HG02588 (cell line): Measurements from ENCODE around the gene RIMOC1.
"Not testable (repeated sequence)": the region's sequence is repeated elsewhere in the genome, so short reads cannot be mapped to it uniquely, and the experiment has no call there.

ENCODE experiments used
- ATAC-seq: cut with Tn5 transposase; IDR thresholded peaks from one replicate; pipeline ENCODE4 v1.9.1; 2021; ENCODE audit warnings: mild to moderate bottlenecking, moderate library complexity; ENCODE audit not compliant: unreplicated experiment

The RIMOC1 gene

DNA sequence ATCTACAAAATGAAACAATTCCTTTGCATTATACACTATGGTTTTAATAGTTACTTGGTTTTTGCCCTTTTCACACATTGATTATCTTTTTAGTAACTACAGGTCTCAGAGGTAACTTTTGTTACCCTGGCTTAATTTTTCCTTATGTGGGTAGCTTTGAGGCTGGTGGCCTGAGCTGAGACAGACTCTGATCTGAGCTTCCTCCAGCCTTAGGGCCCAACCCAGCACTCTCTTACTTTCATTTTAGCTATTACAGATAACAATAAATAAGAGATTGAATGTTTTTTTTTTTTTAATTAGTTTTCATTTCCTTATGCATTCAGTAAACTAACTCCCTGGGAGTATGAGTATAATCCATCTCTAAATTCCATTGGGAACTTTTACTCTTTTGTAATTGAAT lies 18.9 kb upstream of the RIMOC1 start:
- no peak for ATAC-seq

DNA sequence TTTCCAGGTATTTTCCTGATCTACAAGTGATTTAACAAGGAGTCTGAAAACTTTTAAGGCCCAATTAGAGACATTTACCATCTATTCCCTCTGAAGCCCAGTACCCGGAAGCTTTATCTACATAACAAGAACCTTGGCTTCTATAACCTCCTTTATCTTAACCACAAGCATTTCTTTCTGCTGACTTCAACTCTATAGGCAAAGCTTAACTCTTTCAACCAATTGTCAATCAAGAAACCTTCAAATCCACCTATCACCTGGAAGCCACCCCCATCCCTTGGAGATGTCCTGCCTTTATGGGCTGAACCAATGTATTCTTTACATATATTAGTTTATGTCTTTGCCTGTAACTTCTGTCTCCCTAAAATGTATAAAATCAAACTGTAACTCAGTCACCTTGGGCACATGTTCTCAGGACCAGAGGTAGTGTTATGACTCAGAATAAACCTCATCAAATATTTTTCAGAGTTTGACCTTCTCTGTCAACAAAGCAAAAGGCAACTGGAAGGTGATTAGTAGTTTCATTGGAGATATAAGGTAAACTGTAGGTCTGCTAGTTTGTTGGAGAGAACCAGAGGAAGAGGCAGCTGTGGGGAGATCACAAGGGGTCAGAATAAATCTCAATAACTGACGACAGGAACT lies 13.0 kb upstream of the RIMOC1 start:
- ATAC-seq = no peak

DNA sequence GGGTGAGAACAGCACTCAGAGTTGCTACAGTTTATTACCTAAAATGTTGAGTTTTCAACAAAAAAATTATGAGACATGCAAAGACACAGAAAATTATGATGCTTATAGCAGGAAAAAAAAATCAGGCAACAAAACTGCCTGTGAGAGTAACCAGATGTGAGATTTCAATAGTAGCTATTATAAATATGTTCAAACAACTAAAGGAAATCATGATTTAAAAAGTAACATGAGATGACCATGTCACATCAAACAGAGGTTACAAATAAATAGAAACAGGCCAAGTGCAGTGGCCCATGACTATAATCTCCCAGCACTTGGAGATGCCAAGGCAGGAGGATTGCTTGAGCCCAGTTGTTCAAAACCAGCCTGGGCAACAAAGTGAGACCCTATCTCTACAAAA lies 12.1 kb upstream of the RIMOC1 start:
- no peak for ATAC-seq

DNA sequence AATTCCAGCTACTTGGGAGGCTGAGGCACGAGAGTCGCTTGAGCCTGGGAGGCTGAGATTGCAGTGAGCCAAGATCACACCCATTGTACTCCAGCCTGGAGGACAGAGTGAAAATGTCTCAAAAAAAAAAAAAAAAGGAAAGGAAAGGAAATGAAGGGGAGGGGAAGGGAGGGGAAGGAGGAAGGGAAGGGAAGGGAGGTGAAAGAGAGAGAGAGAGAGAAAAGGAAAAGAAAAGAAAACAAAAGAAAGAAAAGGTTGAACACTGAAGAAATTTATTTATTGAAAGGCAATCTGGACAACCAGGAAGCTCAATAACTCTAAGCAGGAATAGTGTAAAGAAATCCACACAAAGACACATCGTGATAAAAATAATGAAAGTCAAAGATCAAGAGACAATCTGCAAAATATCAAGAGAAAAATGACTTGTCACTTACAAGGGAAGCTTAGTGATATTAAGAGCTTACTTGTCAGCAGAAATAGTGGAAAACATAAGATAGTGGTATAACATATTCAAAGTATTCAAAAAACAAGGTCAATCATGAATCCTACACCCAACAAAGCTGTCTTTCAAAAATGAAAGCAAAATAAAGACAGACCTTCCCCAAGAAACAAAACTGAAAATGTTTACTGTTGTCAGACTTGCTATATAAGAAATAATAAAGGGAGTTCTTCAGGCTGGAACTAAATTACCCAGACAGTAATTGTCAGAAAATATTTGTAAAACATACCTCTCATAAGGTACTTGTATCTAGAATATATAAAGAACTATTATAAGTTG lies 10.9 kb upstream of the RIMOC1 start:
- peak; percentile 61 for ATAC-seq

DNA sequence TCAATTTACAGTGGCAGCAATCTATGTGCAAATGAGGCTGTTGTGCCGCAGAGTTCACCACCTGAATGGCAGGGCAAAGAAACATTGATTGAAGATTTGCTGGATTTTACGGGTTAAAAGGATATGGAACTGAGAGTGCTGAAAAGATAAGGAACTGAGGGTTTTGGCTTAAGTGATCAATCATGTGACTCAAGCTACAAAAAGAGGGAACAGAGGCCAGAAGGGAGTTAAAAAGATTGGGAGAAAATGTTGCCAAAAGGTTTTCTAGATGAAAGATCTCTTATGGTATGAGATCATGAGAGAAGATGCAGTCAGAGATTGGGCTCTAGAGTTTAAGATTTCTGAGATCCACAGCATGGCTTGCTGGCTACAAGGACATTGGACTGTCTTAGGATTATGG lies 7.9 kb upstream of the RIMOC1 start:
- no peak for ATAC-seq

DNA sequence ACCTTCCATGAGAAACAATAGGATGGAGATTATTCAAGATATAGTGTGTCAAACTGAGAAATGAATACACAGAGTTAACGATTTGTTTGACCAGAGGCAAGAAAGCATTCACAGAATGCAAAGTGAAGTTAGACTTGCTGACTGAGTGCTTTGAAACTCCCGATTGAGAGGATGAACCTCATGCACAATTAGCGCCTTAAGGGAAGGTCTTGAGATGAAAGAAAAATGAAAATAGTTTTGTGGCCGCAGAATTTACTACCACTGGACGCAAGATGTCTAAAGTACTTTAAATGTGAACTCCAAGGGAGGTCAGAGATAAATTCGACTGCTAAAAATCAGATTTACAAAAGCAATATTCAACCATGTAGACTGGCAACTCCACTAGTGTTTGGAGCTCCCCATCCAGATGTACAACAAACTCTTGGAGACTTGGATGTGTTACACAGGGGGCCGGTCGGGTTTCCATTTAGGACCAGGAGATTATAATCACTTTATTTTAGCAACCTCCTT lies 707 bp upstream of the RIMOC1 start:
- ATAC-seq = no peak

DNA sequence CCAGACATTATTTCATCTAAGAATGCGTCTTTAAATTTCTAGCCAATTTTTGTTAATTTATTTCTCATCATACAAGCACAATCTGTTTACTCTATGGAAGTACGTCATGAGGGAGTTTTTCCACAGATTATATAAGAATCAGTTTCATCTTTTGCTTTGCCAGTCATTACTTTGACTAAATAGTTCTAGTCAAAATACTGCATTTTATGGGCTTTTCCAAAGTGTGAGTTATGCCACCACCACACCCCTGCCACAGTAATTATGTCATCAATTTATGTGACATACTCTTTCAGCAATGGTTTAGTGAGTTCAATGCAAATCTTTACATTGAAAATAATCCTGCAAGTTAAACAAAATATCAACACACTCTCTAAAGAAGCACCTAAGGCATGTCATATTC lies 2.0 kb downstream of the RIMOC1 start:
- ATAC-seq = no peak

DNA sequence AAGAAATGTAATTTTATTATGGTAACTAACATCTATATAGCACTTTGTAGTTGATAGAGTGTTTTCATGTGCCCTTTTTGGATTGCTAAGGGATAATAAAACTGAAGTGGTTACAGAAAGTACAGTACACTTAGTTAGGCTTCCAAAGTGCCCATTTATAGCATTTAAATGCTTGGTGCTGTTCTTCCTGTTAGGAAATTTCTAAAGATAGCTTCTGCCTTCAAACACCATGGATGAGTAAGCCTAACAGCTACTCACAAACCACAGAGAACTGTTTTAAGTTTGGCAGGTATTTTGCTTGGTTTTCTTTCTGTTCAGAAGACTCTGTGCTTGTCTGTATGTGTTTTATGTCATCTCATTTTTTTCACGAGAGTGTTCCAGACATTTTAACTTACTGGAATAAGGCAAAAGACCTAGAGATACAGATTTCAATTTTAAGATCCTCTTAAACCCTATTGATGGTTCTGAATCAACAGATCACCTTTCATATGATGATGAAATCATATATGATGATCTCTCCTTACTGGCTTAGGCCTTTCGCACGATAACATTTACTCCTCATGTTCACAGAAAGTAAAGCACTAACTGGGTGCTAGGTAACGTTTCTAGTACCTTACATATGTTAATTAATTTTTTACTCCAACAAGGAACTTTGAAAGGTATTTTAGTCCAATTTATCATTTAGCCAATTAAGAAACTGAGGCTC lies 4.4 kb downstream of the RIMOC1 start:
- ATAC-seq = no peak

DNA sequence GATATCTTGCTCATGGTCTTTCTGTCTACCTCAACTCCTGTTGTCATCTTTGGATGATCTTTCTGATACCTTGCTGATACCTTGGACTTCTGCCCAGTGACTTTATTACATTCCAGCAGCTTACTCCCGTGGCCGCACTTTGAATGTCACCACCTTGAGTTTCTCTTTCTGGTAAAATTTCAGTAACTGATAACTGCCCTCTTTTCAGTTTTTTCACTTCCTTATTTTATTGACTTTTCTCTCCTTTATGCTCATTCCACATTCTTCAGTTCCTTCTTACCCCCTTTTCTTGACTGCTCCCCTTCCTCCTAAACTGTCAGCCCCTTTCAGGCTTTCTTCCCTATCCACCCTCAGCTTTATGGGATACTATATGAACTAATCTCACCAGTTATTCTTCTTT lies 14.0 kb downstream of the RIMOC1 start:
- peak; percentile 56 for ATAC-seq

DNA sequence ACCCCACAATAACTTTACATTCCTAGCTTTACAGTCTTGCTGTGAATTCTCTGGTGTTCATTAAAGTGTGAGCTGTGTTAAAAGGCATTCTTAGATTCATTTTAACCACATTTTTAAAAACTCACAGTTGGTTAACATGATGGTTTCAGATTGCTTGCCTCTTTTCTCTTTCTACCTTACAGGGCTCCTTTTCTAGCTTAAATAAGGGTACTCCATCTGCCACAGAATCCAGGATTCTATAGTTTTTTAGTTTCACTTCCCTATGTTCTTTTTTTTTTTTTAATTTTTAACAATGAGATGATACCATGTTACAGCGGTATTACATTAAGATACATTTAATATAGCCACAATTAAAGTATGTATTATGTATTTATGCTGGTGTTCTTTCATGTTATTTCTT lies 17.0 kb downstream of the RIMOC1 start:
- ATAC-seq = no peak

DNA sequence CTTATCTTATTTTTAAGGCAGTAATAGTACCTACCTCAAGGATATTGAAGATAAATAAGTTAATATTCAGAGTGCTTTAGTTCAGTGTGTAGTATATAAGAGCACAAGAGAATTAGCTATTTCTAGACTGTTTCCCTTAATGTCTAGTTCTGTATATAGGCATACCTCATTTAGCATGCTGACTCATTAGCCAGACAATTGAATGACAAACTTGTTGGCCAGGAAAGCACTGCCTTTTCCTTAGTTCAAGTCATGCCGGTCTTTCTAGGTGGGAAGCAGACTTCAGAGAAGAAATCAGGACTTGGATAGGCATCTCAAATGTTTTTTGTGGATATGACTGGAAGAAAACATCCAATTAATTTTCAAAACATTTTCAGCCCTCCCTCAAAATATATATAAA lies 17.7 kb downstream of the RIMOC1 start:
- ATAC-seq = no peak

DNA sequence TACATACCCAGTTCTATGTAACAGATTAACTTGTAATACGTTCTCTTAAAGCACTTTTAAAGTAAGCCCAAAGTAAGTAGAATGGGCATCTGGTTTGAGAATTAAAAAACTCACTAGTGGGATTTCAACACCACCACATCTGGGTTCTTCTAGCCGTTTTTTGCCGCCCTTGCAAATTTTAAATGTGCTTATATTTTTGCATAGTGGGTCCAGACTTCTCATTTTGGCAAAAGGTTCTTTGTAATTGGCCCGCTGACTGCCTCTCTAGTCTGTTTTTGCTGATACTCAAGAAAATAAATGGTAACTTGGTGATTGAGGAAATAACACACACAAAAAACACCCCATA lies 20.4 kb downstream of the RIMOC1 start:
- ATAC-seq = no peak

DNA sequence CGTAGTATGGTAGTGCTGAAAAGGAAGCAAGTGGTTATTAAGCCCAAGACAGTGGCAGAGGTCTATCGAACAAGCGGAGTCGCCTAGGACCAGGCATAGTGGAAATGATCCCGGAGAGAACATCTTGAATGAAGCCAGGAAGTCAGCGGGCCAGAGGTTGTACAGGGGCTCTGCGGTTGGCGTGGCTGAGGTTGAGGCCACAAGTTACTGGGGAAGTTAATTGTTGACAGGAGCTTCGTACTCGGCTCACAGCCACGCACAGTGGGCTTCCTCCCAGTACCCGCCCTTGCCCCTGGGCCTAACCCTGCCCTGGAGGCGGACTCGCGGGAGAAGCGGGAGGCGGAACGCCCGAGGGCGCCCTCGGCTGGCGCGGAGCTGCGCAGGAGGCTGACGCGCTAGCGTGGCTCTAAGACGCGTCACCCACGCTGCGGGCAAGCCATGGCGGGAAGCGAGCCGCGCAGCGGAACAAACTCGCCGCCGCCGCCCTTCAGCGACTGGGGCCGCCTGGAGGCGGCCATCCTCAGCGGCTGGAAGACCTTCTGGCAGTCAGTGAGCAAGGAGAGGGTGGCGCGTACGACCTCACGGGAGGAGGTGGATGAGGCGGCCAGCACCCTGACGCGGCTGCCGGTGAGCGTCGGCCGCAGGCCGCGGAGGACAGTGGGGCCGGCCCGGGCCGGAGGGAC lies 20.9 kb downstream of the RIMOC1 start, which contains the start of gene FBXO4:
TSS of gene FBXO4 (plus strand) at position 410 of the 683 bp plus-strand sequence. CDS start at position 439, 29 bp downstream.
- peak; percentile 97 for ATAC-seq

DNA sequence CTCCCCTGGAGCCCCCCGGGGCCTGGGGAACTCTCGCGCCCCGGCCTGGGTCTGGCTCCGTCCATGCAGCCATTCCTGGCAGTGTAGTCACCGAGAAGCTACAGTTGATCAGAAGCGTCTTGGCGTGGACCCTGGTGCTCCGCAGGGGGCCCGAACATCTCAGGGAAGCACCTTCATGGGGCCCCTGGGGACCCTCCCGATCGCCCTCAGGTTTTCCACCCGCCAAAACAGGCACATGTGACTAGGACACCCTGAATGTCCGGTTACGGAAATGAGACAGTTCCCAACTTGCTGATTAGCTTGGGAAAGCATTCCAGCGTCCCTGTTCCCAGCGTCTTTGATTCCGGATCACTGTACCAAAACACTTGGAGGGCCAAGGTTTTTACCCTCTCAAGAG lies 21.4 kb downstream of the RIMOC1 start:
- no peak for ATAC-seq

DNA sequence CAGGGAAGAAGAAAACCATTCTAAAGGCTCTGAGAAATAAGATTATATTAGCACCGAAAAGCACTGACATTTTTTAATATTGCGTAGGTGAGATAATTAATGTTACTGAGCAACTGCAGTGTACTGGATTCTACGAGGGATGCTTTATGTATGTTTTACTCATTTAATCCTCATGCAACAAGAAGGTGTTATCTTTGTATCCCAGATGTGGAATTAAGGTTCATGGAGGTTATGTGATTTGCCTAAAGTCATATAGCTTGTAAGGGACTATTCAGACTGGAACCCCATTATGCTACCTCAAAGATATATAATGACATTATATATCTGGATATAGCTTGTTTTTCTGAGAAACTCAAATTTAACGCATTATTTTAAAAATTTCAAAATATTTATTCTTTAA lies 23.5 kb downstream of the RIMOC1 start:
- no peak for ATAC-seq

DNA sequence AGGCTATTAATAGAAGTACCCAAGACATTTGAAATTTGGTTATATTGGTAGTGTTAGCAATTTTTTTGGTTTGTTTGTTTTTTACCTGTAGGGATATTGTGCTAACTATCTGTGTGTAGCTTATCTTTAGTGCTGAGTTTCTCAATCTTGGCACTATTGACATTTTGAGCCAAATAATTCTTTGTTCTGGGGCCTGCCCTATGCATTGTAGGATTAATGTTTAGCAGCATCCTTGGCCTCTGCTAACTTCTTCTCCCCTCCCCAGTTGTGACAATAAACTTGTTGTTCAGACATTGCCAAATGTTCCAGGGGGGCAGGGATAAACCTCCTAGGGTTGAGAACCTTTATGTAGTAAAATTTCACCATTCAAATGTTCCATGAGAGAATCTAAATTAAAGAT lies 24.9 kb downstream of the RIMOC1 start:
- ATAC-seq = no peak

DNA sequence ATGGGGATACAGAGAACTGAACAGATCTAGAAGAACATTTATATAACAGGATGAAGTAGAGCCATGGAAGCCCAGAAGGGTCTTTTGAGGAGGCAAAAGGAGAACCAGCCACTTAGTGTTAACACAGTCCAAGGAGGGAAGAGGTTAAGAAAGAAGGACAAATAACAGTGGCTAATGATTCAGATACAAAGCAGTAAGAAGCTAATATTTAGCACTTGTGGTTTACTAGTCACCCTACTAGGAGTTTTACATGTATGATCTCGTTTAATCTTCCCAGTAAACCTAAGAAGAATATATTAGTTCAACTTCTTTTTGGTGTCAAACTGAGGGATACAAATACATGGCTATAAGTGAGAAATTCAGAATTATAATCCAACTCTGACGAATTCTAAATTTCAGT lies 28.6 kb downstream of the RIMOC1 start:
- ATAC-seq = no peak

DNA sequence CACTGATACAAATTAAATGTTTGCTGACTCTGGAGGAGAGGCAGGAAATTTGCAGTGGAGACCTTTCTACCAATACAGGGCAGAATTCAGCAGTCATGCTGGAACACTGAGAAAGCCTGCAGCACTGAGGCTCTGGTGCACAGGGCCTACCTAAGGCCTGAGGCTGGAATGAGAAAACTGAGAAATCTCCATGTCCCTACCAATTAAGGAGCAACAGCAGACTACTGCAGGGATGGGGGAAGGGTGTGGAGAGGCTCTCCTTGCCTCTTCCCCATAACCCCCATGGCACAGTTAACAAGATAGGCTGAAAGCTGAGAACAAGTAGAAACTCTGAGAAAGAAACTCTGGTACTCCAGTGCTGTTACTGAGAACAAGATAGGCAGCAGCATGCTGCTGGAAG lies 31.4 kb downstream of the RIMOC1 start:
- no peak for ATAC-seq

DNA sequence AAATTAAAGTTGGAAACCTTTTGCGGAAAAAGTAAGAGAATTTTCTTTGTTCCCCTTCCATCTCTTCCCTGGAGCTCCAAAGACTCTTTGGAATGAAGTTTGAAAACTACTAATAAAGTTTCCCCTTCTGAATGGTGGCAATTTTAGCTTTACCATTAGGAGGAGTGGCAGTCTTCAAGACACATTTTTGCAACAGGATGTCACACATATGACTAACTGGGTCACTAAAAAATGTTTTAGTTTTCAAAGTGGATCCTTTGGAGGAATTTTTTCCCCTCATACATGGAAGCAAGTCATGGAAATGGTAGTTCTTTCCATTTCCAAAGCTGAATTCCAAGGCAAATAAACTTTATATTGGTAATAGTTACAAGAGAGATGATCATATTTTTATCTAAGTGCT lies 36.5 kb downstream of the RIMOC1 start:
- no peak for ATAC-seq

DNA sequence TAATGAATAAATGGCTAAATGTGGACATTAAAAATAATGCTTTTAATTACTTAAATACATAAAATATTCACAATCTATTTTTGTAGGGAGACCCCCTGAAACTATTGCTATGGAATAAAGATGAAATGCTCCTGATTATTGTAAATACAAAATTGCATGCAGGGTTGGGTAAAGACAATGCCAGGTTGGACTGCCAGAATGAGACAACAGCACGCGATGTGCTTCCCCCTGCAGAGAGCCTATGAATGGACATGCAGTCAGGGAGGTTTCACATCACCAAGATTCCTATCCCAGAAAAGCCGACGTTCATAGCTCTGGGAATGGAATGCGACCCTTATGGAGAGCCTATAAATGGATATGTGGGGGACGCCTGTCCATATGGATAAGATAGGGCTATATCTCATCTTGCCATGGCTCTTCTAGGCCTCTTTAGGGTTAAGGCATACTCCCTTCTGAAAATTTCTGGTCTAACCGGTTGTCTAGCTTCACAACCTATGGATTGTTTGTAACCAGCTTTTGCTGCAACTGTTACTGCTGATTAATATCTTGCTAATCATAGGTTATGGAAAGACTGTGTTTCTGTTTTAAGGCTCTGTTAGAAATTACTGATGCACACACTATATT lies 41.3 kb downstream of the RIMOC1 start:
- ATAC-seq = not testable (repeated sequence)

DNA sequence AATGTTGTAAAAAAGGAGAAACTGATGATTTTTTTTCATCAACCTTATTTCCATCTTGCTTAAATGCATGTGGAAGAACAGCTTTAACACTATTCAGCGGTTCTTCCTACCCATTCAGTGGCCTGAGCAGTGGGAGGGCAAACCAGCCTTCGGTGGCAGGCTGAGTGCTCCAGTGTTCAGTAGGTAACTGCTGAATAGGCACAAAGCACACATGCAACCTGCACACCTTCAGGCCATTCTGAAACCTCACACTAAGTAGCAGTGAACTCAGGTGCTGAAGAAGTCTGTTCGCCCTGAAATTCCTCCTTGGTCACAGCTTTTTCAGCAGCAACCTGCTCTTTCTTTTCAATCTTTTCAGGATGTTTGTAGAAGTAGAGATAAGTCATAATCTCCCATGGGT lies 47.1 kb downstream of the RIMOC1 start:
- no peak for ATAC-seq
